ENCODE results near the gene MAMSTR.
"Not testable (repeated sequence)": the region's sequence is repeated elsewhere in the genome, so short reads cannot be mapped to it uniquely, and the experiment has no call there.

MAMSTR gene

GRCh38 chr19:48718711-48719231, 754 bp downstream of the MAMSTR start:
- DNase-seq: peak; percentile 53

- DNase-seq: not testable (repeated sequence)
Observed at GRCh38 chr19:48718106-48718505, 1.4 kb downstream of the MAMSTR start.

- DNase-seq: peak; percentile 96
Observed at GRCh38 chr19:48716562-48717291, 2.8 kb downstream of the MAMSTR start.

- peak; percentile 62 for DNase-seq
Observed at GRCh38 chr19:48715681-48716171, 3.8 kb downstream of the MAMSTR start.

GRCh38 chr19:48714759-48715675, 4.5 kb downstream of the MAMSTR start:
- DNase-seq: no peak

- peak; percentile 100 for DNase-seq
Observed at GRCh38 chr19:48713864-48714755, 5.4 kb downstream of the MAMSTR start.

GRCh38 chr19:48713041-48713863, 6.3 kb downstream of the MAMSTR start:
- DNase-seq: no peak

- no peak for DNase-seq
Observed at GRCh38 chr19:48711106-48711662, 8.3 kb downstream of the MAMSTR start.

- DNase-seq: no peak
Observed at GRCh38 chr19:48708471-48708870, 11.1 kb downstream of the MAMSTR start.

- no peak for DNase-seq
Observed at GRCh38 chr19:48705431-48705830, 14.1 kb downstream of the MAMSTR start.

GRCh38 chr19:48703316-48703715, 16.2 kb downstream of the MAMSTR start:
- DNase-seq: no peak

GRCh38 chr19:48702701-48703100, 16.8 kb downstream of the MAMSTR start:
- DNase-seq: no peak

GRCh38 chr19:48698046-48698445, 21.5 kb downstream of the MAMSTR start:
- no peak for DNase-seq

- DNase-seq: no peak
Observed at GRCh38 chr19:48696353-48697010, 23.0 kb downstream of the MAMSTR start.

GRCh38 chr19:48695743-48696352, 23.7 kb downstream of the MAMSTR start, which contains the start of gene FUT2:
Gene FUT2, plus strand, starts transcription at chr19:48695971. Its CDS starts 6,986 bp downstream, at chr19:48702957.
- no peak for DNase-seq

- DNase-seq: not testable (repeated sequence)
Observed at GRCh38 chr19:48693629-48694028, 25.9 kb downstream of the MAMSTR start.

GRCh38 chr19:48689449-48689848, 30.1 kb downstream of the MAMSTR start:
- no peak for DNase-seq

- no peak for DNase-seq
Observed at GRCh38 chr19:48687776-48688175, 31.7 kb downstream of the MAMSTR start.

GRCh38 chr19:48686637-48687036, 32.9 kb downstream of the MAMSTR start:
- DNase-seq: not testable (repeated sequence)

GRCh38 chr19:48686088-48686487, 33.4 kb downstream of the MAMSTR start:
- DNase-seq: no peak
